H1 (cell line): Measurements from ENCODE around the gene TTC13.

ENCODE experiments used
- CTCF ChIP-seq, 3 experiments: IDR thresholded peaks; 1 replicate in 2 of 3; 2 replicates in 1 of 3; pipeline versions ENCODE4 v1.5.1 to v1.6.1; 2011; ENCODE audit warnings: low read length in 3 of 3, mild to moderate bottlenecking in 3 of 3, inconsistent platforms in 2 of 3, low read depth in 1 of 3, moderate library complexity in 1 of 3; ENCODE audit not compliant: insufficient read depth in 1 of 3; ENCODE audit errors: control extremely low read depth in 1 of 3
- EZH2 ChIP-seq: fragments of 200-600 bp; sonication (generic); IDR thresholded peaks from 2 replicates; pipeline ENCODE4 v1.7.1; 2012; ENCODE audit warnings: low read depth, mild to moderate bottlenecking, moderate library complexity, low read length, inconsistent platforms; ENCODE audit not compliant: severe bottlenecking
- FOSL1 ChIP-seq: IDR thresholded peaks from 2 replicates; pipeline ENCODE4 v1.6.1; 2011; ENCODE audit warnings: mild to moderate bottlenecking, low read depth, low read length, moderate library complexity; ENCODE audit not compliant: insufficient read depth
- HDAC6 ChIP-seq: IDR thresholded peaks from one replicate; pipeline ENCODE4 v1.7.1; 2012; ENCODE audit warnings: low read depth, mild to moderate bottlenecking, inconsistent platforms, low read length, moderate library complexity
- RBBP5 ChIP-seq: IDR thresholded peaks from 2 replicates; pipeline ENCODE4 v1.7.1; 2012; ENCODE audit warnings: low read depth, mild to moderate bottlenecking, inconsistent platforms, low read length, moderate library complexity, borderline replicate concordance
- SRF ChIP-seq: IDR thresholded peaks from 2 replicates; pipeline ENCODE4 v1.6.1; 2011; ENCODE audit warnings: mild to moderate bottlenecking, low read depth, low read length, moderate library complexity

GRCh38 chr1:230884646-230885045 lies 94.0 kb downstream of the TTC13 start:
- no peak for TF ChIP-seq CTCF (IDR thresholded peaks at IDR 0.05; ENCODE audit: control extremely low read depth in 1 of 3, insufficient read depth in 1 of 3, low read depth in 1 of 3, low read length in 3 of 3)
- no peak for TF ChIP-seq RBBP5
- TF ChIP-seq EZH2 = no peak
- no peak for TF ChIP-seq HDAC6
- no peak for TF ChIP-seq FOSL1
- no peak for TF ChIP-seq SRF
